Smooth muscle cell (in vitro differentiated cells): ENCODE measurements around the gene CALHM2. TPM values are rescaled to one million over a fixed set of nuclear protein-coding genes. Genes with fewer than 3 reads are reported as not detected.

Source experiments
- DNase-seq: peaks from one replicate; lab custom pipeline; 2025; ENCODE audit not compliant: unreplicated experiment; lab: John Stamatoyannopoulos, UW
- H2AFZ ChIP-seq: fragments of 200-600 bp; sonication (generic); 2 replicates; pipeline ENCODE4 v1.6.0; 2016; ENCODE audit warnings: antibody characterized with exemption, low read depth, mild to moderate bottlenecking
- H3F3A ChIP-seq: fragments of 200-600 bp; sonication (generic); 2 replicates; pipeline ENCODE4 v1.6.0; 2017; ENCODE audit warnings: antibody characterized with exemption, low read depth
- H3K27ac ChIP-seq: fragments of 200-600 bp; sonication (generic); 2 replicates; pipeline ENCODE4 v1.5.1; 2016; ENCODE audit warnings: low read depth, mild to moderate bottlenecking
- H3K27me3 ChIP-seq: fragments of 200-600 bp; sonication (generic); 2 replicates; pipeline ENCODE4 v1.6.1; 2016; ENCODE audit warnings: low read depth, mild to moderate bottlenecking
- H3K36me3 ChIP-seq: fragments of 200-600 bp; sonication (generic); 2 replicates; pipeline ENCODE4 v1.5.1; 2016; ENCODE audit warnings: low read depth
- H3K4me1 ChIP-seq: fragments of 200-600 bp; sonication (generic); 2 replicates; pipeline ENCODE4 v1.5.1; 2016; ENCODE audit warnings: low read depth
- H3K4me2 ChIP-seq: fragments of 200-600 bp; sonication (generic); 2 replicates; pipeline ENCODE4 v1.6.0; 2016; ENCODE audit warnings: mild to moderate bottlenecking
- H3K4me3 ChIP-seq: fragments of 200-600 bp; sonication (generic); 2 replicates; pipeline ENCODE4 v1.5.1; 2016; ENCODE audit warnings: mild to moderate bottlenecking
- H3K79me2 ChIP-seq: fragments of 200-600 bp; sonication (generic); 2 replicates; pipeline ENCODE4 v1.6.0; 2016; ENCODE audit warnings: low read depth, mild to moderate bottlenecking
- H3K9ac ChIP-seq: fragments of 200-600 bp; sonication (generic); 2 replicates; pipeline ENCODE4 v1.6.0; 2016; ENCODE audit warnings: low read depth
- H3K9me3 ChIP-seq: fragments of 200-600 bp; sonication (generic); replicated peaks from 2 replicates; pipeline ENCODE4 v1.5.1; 2016; ENCODE audit warnings: low read depth
- H4K20me1 ChIP-seq: fragments of 200-600 bp; sonication (generic); 2 replicates; pipeline ENCODE4 v1.6.0; 2016; ENCODE audit warnings: low read depth
- WGBS: methylation state at CpG from one replicate; pipeline ENCODE4 v1.1.7; 2016; ENCODE audit warnings: low lambda C conversion rate; 5-methylcytosine and 5-hydroxymethylcytosine counted together
- polyA plus RNA-seq: library from polyadenylated mRNA; unstranded; fragments of >200 nt; fragmentation: Nextera tagmentation; extraction: Ambion mirVana; gene quantifications from 2 replicates; pipeline ENCODE4 v1.2.1, GENCODE V29; 2016
- total RNA-seq: library from RNA; depleted of rRNA; stranded (reverse); fragments of >200 nt; gene quantifications from 2 replicates; pipeline ENCODE4 v1.2.3, GENCODE V29; 2014
- TF ChIP-seq, protein P1 (sequence below): fragments of 200-600 bp; sonication (generic); IDR thresholded peaks from 2 replicates; pipeline ENCODE4 v1.5.1; 2017; ENCODE audit warnings: borderline replicate concordance, mild to moderate bottlenecking, antibody characterized with exemption; ENCODE audit not compliant: insufficient read depth, poor library complexity, severe bottlenecking

The CALHM2 gene
- total and polyA plus RNA-seq, 2 experiments from 2014 or later, result 3.1 to 8.6 TPM

DNA sequence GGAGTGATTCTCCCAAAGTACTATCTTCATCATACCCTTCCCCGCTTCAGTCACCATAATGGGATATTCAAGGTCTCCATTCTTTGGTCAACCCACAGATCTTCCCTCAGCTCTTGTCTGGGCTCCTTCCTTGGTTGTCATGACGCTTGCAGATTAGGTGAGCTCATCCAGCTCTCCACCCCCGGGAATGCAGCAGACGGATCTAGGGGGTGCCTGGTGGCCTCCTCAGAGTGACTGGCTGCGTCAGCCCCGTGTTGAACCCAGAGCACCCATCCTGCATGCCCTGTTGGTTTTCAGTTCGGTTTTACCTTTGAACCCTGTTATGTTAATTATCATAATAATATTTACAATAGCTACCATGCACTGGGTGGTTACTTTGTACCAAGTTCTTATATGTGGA lies 47.7 kb upstream of the CALHM2 start:
- 33% methylated on average over 7 of the region's 7 CpGs for WGBS
- Histone ChIP-seq H3K9me3 (no peaks in the 10 kb centered on the region), H2AFZ (no peak overlapping the region), H3K36me3 (no peaks in the 10 kb centered on the region), H4K20me1 (no peaks in the 10 kb centered on the region), H3K4me3 (no peak overlapping the region), H3F3A (no peaks in the 10 kb centered on the region), H3K27me3 (peaks cover 35% of the 10 kb centered on the region), H3K4me1 (peaks cover 8% of the 10 kb centered on the region), H3K27ac (peak overlapping the region; percentile 87), H3K9ac (peak overlapping the region; percentile 84), H3K79me2 (no peaks in the 10 kb centered on the region), H3K4me2 (peak overlapping the region; percentile 71)
- DNase-seq, result no peak
- TF ChIP-seq, protein P1, sequence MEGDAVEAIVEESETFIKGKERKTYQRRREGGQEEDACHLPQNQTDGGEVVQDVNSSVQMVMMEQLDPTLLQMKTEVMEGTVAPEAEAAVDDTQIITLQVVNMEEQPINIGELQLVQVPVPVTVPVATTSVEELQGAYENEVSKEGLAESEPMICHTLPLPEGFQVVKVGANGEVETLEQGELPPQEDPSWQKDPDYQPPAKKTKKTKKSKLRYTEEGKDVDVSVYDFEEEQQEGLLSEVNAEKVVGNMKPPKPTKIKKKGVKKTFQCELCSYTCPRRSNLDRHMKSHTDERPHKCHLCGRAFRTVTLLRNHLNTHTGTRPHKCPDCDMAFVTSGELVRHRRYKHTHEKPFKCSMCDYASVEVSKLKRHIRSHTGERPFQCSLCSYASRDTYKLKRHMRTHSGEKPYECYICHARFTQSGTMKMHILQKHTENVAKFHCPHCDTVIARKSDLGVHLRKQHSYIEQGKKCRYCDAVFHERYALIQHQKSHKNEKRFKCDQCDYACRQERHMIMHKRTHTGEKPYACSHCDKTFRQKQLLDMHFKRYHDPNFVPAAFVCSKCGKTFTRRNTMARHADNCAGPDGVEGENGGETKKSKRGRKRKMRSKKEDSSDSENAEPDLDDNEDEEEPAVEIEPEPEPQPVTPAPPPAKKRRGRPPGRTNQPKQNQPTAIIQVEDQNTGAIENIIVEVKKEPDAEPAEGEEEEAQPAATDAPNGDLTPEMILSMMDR, result no peak

DNA sequence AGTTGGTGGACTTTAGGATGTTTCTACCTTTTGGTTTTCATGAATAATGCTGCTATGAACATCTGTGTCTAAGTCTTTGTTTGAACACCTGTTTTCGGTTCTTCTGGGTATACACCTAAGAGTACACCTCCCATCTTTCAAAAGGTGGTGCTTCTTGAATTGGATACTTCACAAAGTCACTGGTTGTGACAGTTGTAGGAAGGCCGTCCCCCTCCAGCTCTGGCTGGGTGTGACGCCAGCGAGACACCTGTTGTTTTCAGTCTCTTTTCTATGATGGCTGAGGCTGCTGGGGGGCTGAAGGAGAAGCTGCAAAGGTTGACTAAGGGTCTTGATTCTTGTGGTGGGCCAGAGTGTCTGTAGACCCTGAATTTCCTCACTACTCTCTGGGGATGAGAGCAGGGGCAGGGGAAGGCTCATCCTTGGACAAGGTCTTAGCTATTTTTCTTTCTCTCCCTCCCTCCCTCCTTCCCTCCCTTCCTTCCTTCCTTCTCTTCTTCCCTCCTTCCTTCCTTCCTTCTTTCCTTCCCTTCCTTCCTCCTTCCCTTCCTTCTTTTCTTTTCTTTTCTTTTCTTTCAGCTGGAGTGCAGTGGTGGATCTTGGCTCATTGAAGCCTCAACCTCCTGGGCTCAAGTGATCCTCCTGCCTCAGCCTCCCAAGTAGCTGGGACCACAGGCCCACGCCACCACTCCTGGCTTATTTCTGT lies 46.9 kb upstream of the CALHM2 start:
- Histone ChIP-seq H3F3A (no peaks in the 10 kb centered on the region), H3K4me3 (no peak overlapping the region), H3K79me2 (no peaks in the 10 kb centered on the region), H2AFZ (no peak overlapping the region), H3K9me3 (no peaks in the 10 kb centered on the region), H3K4me1 (peaks cover 8% of the 10 kb centered on the region), H3K36me3 (no peaks in the 10 kb centered on the region), H3K9ac (no peak overlapping the region), H3K4me2 (no peak overlapping the region), H3K27me3 (peaks cover 42% of the 10 kb centered on the region), H3K27ac (peak overlapping the region; percentile 87), H4K20me1 (no peaks in the 10 kb centered on the region)
- no peak for DNase-seq
- WGBS, result 88% methylated on average over 5 of the region's 5 CpGs
- TF ChIP-seq, protein P1, result no peak

DNA sequence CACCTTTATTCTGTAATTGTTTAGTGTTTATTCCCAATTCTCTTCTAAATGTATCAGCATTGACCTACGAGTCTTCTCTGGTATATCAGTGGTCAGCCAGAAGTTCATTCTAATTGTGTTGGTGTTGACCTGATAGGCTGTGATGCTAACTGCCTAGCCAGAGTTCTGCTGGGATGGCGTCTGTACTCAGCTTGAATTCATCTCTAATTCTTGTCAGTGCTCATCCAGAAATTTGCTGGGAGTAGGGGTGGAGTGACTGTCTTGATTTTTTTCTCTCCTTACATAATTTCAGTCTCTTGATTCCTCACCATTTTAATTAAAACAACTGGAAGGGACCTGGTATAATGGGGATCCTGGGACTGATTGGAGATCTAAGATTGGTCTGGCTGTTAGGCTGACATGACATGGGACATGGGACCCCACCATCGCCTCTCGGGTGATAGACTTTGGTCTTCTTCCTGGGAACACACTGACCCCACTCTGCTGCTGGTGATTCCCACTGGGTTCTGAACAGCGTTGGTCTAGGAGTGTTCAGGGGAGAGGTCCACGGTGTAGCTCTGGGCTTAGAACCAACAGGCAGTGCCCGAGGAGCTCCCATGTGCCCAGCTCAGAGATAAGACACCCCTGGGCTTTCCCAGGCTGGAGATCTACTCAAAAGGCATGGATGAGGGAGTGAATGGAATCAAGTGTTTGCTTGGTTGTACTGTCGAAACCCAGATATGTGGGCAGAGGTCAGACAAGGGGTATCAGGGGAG lies 45.2 kb upstream of the CALHM2 start:
- Histone ChIP-seq H2AFZ (no peak overlapping the region), H3K27ac (no peak overlapping the region), H3F3A (peaks cover 10% of the 10 kb centered on the region), H3K4me1 (peaks cover 8% of the 10 kb centered on the region), H3K36me3 (no peaks in the 10 kb centered on the region), H3K27me3 (peaks cover 46% of the 10 kb centered on the region), H3K4me2 (no peak overlapping the region), H4K20me1 (no peaks in the 10 kb centered on the region), H3K9ac (no peak overlapping the region), H3K4me3 (no peak overlapping the region), H3K9me3 (no peaks in the 10 kb centered on the region), H3K79me2 (no peaks in the 10 kb centered on the region)
- DNase-seq, result no peak
- TF ChIP-seq, protein P1, result no peak
- WGBS, result 89% methylated on average over 8 of the region's 8 CpGs
